Neural cell (in vitro differentiated cells): ENCODE results near the gene FILIP1L.

Source experiments
- EP300 ChIP-seq: fragments of 450-650 bp; conservative IDR thresholded peaks from 2 replicates; pipeline ENCODE4 v1.6.1; 2014; ENCODE audit warnings: antibody characterized with exemption, mild to moderate bottlenecking, moderate library complexity; ENCODE audit not compliant: poor library complexity, severe bottlenecking
- EZH2 ChIP-seq: fragments of 200-600, 300-800 bp; shearing (Covaris generic), sonication (generic); IDR thresholded peaks from 2 replicates; pipeline ENCODE4 v1.6.1; 2014; ENCODE audit warnings: antibody characterized with exemption, low read length, borderline replicate concordance, mild to moderate bottlenecking; ENCODE audit not compliant: insufficient read depth, poor library complexity, severe bottlenecking
- MXI1 ChIP-seq: fragments of 450-650 bp; conservative IDR thresholded peaks from 2 replicates; pipeline ENCODE4 v1.6.1; 2014; ENCODE audit warnings: antibody characterized with exemption, mild to moderate bottlenecking; ENCODE audit not compliant: poor library complexity, severe bottlenecking
- POLR2AphosphoS5 ChIP-seq: IDR thresholded peaks from 2 replicates; pipeline ENCODE4 v1.6.1; 2012
- TF ChIP-seq, protein P1 (sequence below): fragments of 450-650 bp; IDR thresholded peaks from 2 replicates; pipeline ENCODE4 v1.5.1; 2014; ENCODE audit warnings: antibody characterized with exemption, mild to moderate bottlenecking, moderate library complexity; ENCODE audit not compliant: poor library complexity, severe bottlenecking

DNA sequence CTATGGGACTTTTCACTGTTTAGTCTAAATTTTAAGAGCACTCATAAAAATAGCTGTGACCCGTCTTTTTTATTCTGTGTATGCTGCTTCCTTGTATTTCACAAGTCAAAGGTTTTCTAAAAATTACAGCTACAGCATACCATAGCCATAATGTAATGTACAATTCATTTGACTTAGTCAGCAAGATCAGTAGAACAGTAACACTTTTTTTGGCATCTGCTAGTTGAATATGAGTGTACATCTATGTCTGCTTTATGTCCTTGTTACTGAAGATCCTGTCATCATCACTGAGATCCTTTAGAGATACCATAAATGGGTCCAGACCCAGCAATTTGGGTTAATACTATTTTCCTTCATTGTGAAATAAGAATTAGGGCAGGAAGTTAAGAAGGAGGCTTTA lies 254.5 kb downstream of the FILIP1L start:
- no peak for TF ChIP-seq POLR2AphosphoS5
- TF ChIP-seq, protein P1, sequence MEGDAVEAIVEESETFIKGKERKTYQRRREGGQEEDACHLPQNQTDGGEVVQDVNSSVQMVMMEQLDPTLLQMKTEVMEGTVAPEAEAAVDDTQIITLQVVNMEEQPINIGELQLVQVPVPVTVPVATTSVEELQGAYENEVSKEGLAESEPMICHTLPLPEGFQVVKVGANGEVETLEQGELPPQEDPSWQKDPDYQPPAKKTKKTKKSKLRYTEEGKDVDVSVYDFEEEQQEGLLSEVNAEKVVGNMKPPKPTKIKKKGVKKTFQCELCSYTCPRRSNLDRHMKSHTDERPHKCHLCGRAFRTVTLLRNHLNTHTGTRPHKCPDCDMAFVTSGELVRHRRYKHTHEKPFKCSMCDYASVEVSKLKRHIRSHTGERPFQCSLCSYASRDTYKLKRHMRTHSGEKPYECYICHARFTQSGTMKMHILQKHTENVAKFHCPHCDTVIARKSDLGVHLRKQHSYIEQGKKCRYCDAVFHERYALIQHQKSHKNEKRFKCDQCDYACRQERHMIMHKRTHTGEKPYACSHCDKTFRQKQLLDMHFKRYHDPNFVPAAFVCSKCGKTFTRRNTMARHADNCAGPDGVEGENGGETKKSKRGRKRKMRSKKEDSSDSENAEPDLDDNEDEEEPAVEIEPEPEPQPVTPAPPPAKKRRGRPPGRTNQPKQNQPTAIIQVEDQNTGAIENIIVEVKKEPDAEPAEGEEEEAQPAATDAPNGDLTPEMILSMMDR: no peak
- no peak for TF ChIP-seq MXI1
- TF ChIP-seq EZH2: no peak
- no peak for TF ChIP-seq EP300
